ENCODE results near the gene HLCS.

- TF ChIP-seq CTCF (IDR thresholded peaks at IDR 0.05) (no peak), POLR2AphosphoS5 (IDR thresholded peaks at IDR 0.05) (no peak)
Measured at GRCh38 chr21:36934864-36935420, 31.5 kb downstream of the HLCS start.

Data from prostate gland (tissue), 2 donors.